ENCODE results near the gene CABLES2. TPM values are rescaled to one million over a fixed set of nuclear protein-coding genes. Genes with fewer than 3 reads are reported as not detected.
A peak's percentile ranks its signal among the peaks of the same experiment; 100 is the strongest.

Gene CABLES2
- total and polyA plus RNA-seq, 3 experiments from 2014 or later, result 3.2 to 9.2 (median 8.6) TPM

- H3K4me3 Mint-ChIP-seq, result no peak overlapping the region
- DNase-seq, result no peak
- H3K4me1 Mint-ChIP-seq, result peaks cover 0 to under 1% (median 0%) of the 10 kb centered on the region in 3 donors
- Histone ChIP-seq H3K9me3 (ENCODE audit: low read length) (no peaks in the 10 kb centered on the region), H3K27me3 (ENCODE audit: insufficient read depth, low read length, poor library complexity, severe bottlenecking) (peaks cover 10% of the 10 kb centered on the region), H3K36me3 (ENCODE audit: insufficient read depth, low read length) (no peaks in the 10 kb centered on the region), H3K4me1 (ENCODE audit: insufficient read depth, low read length) (peaks cover 9% of the 10 kb centered on the region), H3K27ac (ENCODE audit: low read depth, low read length) (no peak overlapping the region), H3K4me3 (ENCODE audit: low read length) (no peak overlapping the region)
- H3K27me3 Mint-ChIP-seq, result peaks cover 10 to 22% of the 10 kb centered on the region in 2 donors
- H3K9me3 Mint-ChIP-seq, result no peaks in the 10 kb centered on the region
- no peaks in the 10 kb centered on the region for H3K36me3 Mint-ChIP-seq
- CTCF ChIA-PET, result no interaction called here
- POLR2A ChIA-PET, result no interaction called here
- H3K27ac Mint-ChIP-seq, result no peak overlapping the region
Measured at GRCh38 chr20:62362590-62362940, 44.5 kb downstream of the CABLES2 start.

- H3K4me3 Mint-ChIP-seq, result no peak overlapping the region
- H3K9me3 Mint-ChIP-seq, result no peaks in the 10 kb centered on the region
- POLR2A ChIA-PET, result no interaction called here
- H3K4me1 Mint-ChIP-seq, result no peaks in the 10 kb centered on the region
- no peaks in the 10 kb centered on the region for H3K9me3 ChIP-seq (ENCODE audit: low read length)
- H3K27me3 Mint-ChIP-seq, result peaks cover 9 to 22% of the 10 kb centered on the region in 2 donors
- H3K36me3 Mint-ChIP-seq, result no peaks in the 10 kb centered on the region
- peaks cover 8% of the 10 kb centered on the region for H3K27me3 ChIP-seq (ENCODE audit: insufficient read depth, low read length, poor library complexity, severe bottlenecking)
- no peak for DNase-seq
- no peak overlapping the region for H3K27ac ChIP-seq (ENCODE audit: low read depth, low read length)
- no peaks in the 10 kb centered on the region for H3K36me3 ChIP-seq (ENCODE audit: insufficient read depth, low read length)
- no peak overlapping the region for H3K4me3 ChIP-seq (ENCODE audit: low read length)
- peaks cover 7% of the 10 kb centered on the region for H3K4me1 ChIP-seq (ENCODE audit: insufficient read depth, low read length)
- no peak overlapping the region for H3K27ac Mint-ChIP-seq
- CTCF ChIA-PET, result no interaction called here
Measured at GRCh38 chr20:62361799-62362589, 45.1 kb downstream of the CABLES2 start.

- no peak overlapping the region for H3K27ac ChIP-seq (ENCODE audit: low read depth, low read length)
- POLR2A ChIA-PET, result no interaction called here
Measured at GRCh38 chr20:62360854-62361798, 46.0 kb downstream of the CABLES2 start.

GRCh38 chr20:62359491-62360121 lies 47.5 kb downstream of the CABLES2 start:
- CTCF ChIA-PET, result no interaction called here
- H3K36me3 Mint-ChIP-seq, result no peaks in the 10 kb centered on the region

More at GRCh38 chr20:62360854-62361798, 46.0 kb downstream of the CABLES2 start:
- H3K4me1 Mint-ChIP-seq, result no peaks in the 10 kb centered on the region
- DNase-seq, result no peak
- CTCF ChIA-PET, result no interaction called here
- Histone ChIP-seq H3K9me3 (ENCODE audit: low read length) (no peaks in the 10 kb centered on the region), H3K4me1 (ENCODE audit: insufficient read depth, low read length) (peaks cover 1% of the 10 kb centered on the region), H3K27me3 (ENCODE audit: insufficient read depth, low read length, poor library complexity, severe bottlenecking) (peaks cover 4% of the 10 kb centered on the region), H3K4me3 (ENCODE audit: low read length) (no peak overlapping the region), H3K36me3 (ENCODE audit: insufficient read depth, low read length) (no peaks in the 10 kb centered on the region)
- no peak overlapping the region for H3K4me3 Mint-ChIP-seq
- peaks cover 9 to 22% of the 10 kb centered on the region in 2 donors for H3K27me3 Mint-ChIP-seq
- H3K9me3 Mint-ChIP-seq, result no peaks in the 10 kb centered on the region
- no peaks in the 10 kb centered on the region for H3K36me3 Mint-ChIP-seq
- no peak overlapping the region for H3K27ac Mint-ChIP-seq

GRCh38 chr20:62359043-62359490 lies 48.0 kb downstream of the CABLES2 start:
- Mint-ChIP-seq H3K27ac (no peak overlapping the region), H3K36me3 (no peaks in the 10 kb centered on the region), H3K4me1 (no peaks in the 10 kb centered on the region), H3K4me3 (no peak overlapping the region), H3K27me3 (peaks cover 6 to 9% of the 10 kb centered on the region in 2 donors), H3K9me3 (no peaks in the 10 kb centered on the region)
- Histone ChIP-seq H3K9me3 (ENCODE audit: low read length) (no peaks in the 10 kb centered on the region), H3K27me3 (ENCODE audit: insufficient read depth, low read length, poor library complexity, severe bottlenecking) (no peaks in the 10 kb centered on the region), H3K36me3 (ENCODE audit: insufficient read depth, low read length) (no peaks in the 10 kb centered on the region), H3K4me3 (ENCODE audit: low read length) (no peak overlapping the region), H3K4me1 (ENCODE audit: insufficient read depth, low read length) (no peaks in the 10 kb centered on the region), H3K27ac (ENCODE audit: low read depth, low read length) (peak overlapping the region; percentile 64)
- DNase-seq, result no peak
- ChIA-PET POLR2A (no interaction called here), CTCF (no interaction called here)

More at GRCh38 chr20:62359491-62360121, 47.5 kb downstream of the CABLES2 start:
- H3K36me3 ChIP-seq (ENCODE audit: insufficient read depth, low read length), result no peaks in the 10 kb centered on the region
- Mint-ChIP-seq H3K4me1 (no peaks in the 10 kb centered on the region), H3K4me3 (no peak overlapping the region), H3K9me3 (no peaks in the 10 kb centered on the region), H3K27ac (no peak overlapping the region), H3K27me3 (peaks cover 6 to 10% of the 10 kb centered on the region in 2 donors)
- POLR2A ChIA-PET, result no interaction called here
- DNase-seq, result no peak
- H3K27ac ChIP-seq (ENCODE audit: low read depth, low read length), result peak overlapping the region; percentile 24
- H3K4me3 ChIP-seq (ENCODE audit: low read length), result no peak overlapping the region
- no peaks in the 10 kb centered on the region for H3K27me3 ChIP-seq (ENCODE audit: insufficient read depth, low read length, poor library complexity, severe bottlenecking)
- H3K9me3 ChIP-seq (ENCODE audit: low read length), result no peaks in the 10 kb centered on the region
- no peaks in the 10 kb centered on the region for H3K4me1 ChIP-seq (ENCODE audit: insufficient read depth, low read length)

- Mint-ChIP-seq H3K36me3 (no peaks in the 10 kb centered on the region), H3K4me1 (no peaks in the 10 kb centered on the region), H3K4me3 (no peak overlapping the region), H3K9me3 (no peaks in the 10 kb centered on the region), H3K27ac (no peak overlapping the region), H3K27me3 (peaks cover 4% of the 10 kb centered on the region in 2 donors)
- Histone ChIP-seq H3K4me3 (ENCODE audit: low read length) (no peak overlapping the region), H3K4me1 (ENCODE audit: insufficient read depth, low read length) (no peaks in the 10 kb centered on the region), H3K27me3 (ENCODE audit: insufficient read depth, low read length, poor library complexity, severe bottlenecking) (no peaks in the 10 kb centered on the region), H3K9me3 (ENCODE audit: low read length) (no peaks in the 10 kb centered on the region), H3K36me3 (ENCODE audit: insufficient read depth, low read length) (no peaks in the 10 kb centered on the region), H3K27ac (ENCODE audit: low read depth, low read length) (peak overlapping the region; percentile 64)
- POLR2A ChIA-PET, result no interaction called here
- CTCF ChIA-PET, result no interaction called here
- DNase-seq, result no peak
Measured at GRCh38 chr20:62358171-62359042, 48.7 kb downstream of the CABLES2 start.

GRCh38 chr20:62357681-62358080 lies 49.4 kb downstream of the CABLES2 start:
- no peak for DNase-seq
- Histone ChIP-seq H3K4me3 (ENCODE audit: low read length) (no peak overlapping the region), H3K9me3 (ENCODE audit: low read length) (no peaks in the 10 kb centered on the region), H3K36me3 (ENCODE audit: insufficient read depth, low read length) (no peaks in the 10 kb centered on the region), H3K27me3 (ENCODE audit: insufficient read depth, low read length, poor library complexity, severe bottlenecking) (no peaks in the 10 kb centered on the region), H3K4me1 (ENCODE audit: insufficient read depth, low read length) (no peaks in the 10 kb centered on the region), H3K27ac (ENCODE audit: low read depth, low read length) (peak overlapping the region; percentile 64)
- H3K9me3 Mint-ChIP-seq, result no peaks in the 10 kb centered on the region
- ChIA-PET CTCF (no interaction called here), POLR2A (no interaction called here)
- H3K4me3 Mint-ChIP-seq, result no peak overlapping the region
- no peaks in the 10 kb centered on the region for H3K4me1 Mint-ChIP-seq
- H3K27ac Mint-ChIP-seq, result no peak overlapping the region
- H3K27me3 Mint-ChIP-seq, result peaks cover 2 to 3% of the 10 kb centered on the region in 2 donors
- no peaks in the 10 kb centered on the region for H3K36me3 Mint-ChIP-seq
